Kidney epithelial cell (primary cell): ENCODE measurements around the gene SND1. TPM values are rescaled to one million over a fixed set of nuclear protein-coding genes. Genes with fewer than 3 reads are reported as not detected.

ENCODE experiments used
- DNase-seq: peaks from one replicate; pipeline ENCODE4 v3.0.0-alpha.2; 2010; ENCODE audit warnings: low read depth
- H3K27me3 ChIP-seq: 2 replicates; pipeline ENCODE4 v1.6.0; 2011; ENCODE audit warnings: low read length; ENCODE audit not compliant: control insufficient read depth, insufficient read depth
- H3K36me3 ChIP-seq: 2 replicates; pipeline ENCODE4 v1.5.1; 2011; ENCODE audit warnings: low read length; ENCODE audit not compliant: control insufficient read depth, insufficient read depth
- H3K4me3 ChIP-seq: 2 replicates; pipeline ENCODE4 v1.5.1; 2011; ENCODE audit warnings: low read depth, mild to moderate bottlenecking, control low read depth, low read length
- total RNA-seq: library from RNA; depleted of rRNA; stranded (reverse); fragments of >200 nt; gene quantifications from 2 replicates; pipeline ENCODE4 v1.2.3, GENCODE V29; 2015
- TF ChIP-seq, protein P1 (sequence below): IDR thresholded peaks from 2 replicates; pipeline ENCODE4 v1.5.1; 2011; ENCODE audit warnings: mild to moderate bottlenecking, moderate library complexity, low read length, control low read depth, inconsistent platforms; ENCODE audit not compliant: insufficient read depth, poor library complexity, severe bottlenecking

Gene SND1
- total RNA-seq, 1 donor from 2014 or later: 257 TPM

DNA sequence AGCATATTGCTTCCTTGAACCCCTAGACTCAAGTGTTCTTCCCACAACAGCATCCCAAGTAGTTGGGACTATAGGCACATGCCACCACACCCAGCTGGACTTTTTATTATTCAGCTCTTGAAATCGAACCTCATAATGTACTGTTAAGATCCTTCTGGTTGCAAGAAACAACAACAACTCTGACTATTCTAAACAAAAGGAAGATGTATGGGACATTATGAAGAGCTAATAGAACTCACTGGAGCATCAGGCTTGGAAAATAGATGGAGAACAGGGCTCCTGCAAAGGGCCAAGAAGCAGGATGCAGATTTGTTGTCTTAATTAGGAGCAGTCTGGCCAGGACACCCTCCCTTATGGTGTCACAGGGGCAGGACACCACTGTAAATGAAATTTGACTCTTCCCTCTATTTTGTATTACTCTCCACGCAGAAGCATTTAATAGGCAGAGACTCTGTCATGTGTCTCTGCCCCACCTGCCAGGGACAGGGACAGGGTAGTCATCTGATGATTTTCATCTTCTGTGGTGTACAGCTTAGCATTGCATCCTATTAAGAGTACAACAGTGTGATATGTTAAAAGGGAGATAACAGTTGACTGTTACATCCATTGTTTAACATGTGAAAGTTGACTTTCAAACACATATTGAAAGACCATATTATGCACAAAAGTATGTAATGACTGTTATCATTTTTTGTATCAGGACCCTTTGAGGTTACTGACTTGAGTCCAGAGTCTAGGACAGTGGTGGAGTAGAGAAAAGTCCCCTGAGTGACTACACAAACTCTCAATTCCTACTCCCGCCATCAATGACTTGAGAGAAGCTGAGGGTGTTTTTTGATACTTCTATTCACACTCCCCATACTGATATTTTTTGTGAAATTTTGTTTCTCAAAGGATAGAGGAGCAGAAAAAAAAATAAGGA, 222.0 kb downstream of the SND1 start:
- H3K27me3 ChIP-seq: no peaks in the 10 kb centered on the region
- H3K4me3 ChIP-seq: no peak overlapping the region
- TF ChIP-seq, protein P1, sequence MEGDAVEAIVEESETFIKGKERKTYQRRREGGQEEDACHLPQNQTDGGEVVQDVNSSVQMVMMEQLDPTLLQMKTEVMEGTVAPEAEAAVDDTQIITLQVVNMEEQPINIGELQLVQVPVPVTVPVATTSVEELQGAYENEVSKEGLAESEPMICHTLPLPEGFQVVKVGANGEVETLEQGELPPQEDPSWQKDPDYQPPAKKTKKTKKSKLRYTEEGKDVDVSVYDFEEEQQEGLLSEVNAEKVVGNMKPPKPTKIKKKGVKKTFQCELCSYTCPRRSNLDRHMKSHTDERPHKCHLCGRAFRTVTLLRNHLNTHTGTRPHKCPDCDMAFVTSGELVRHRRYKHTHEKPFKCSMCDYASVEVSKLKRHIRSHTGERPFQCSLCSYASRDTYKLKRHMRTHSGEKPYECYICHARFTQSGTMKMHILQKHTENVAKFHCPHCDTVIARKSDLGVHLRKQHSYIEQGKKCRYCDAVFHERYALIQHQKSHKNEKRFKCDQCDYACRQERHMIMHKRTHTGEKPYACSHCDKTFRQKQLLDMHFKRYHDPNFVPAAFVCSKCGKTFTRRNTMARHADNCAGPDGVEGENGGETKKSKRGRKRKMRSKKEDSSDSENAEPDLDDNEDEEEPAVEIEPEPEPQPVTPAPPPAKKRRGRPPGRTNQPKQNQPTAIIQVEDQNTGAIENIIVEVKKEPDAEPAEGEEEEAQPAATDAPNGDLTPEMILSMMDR: no peak
- H3K36me3 ChIP-seq: no peaks in the 10 kb centered on the region
- DNase-seq: no peak

DNA sequence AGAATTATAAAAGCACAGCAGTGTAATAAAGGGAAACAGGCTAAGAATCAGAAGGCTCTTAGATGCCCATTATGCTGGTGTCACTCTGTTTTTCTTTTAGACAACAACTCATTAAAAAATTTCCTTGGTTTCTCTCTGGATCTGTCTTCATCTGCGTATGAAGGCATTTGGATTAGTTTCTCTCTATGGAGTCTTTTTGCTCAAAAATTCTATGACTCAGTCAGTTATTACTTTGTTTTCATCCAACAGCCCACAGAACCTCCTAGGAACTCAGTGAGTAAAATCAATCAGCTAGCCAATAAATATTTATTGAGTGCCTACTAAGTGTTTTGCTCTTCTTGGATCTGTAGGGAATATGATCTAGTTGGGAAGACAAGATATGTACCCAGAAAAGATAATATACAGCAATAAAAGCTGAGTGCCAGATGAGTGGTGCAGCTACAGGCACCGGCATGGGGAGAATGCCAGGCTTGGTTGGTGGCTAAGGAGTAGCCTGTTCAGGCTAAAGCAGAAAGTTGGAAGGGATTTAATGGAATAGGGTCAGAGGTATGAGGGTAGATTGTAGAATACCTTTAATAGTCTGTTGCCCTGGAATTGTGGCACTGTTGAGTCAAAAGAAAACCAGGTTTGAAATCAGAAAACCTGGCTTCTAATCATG, 223.1 kb downstream of the SND1 start:
- TF ChIP-seq, protein P1: no peak
- DNase-seq: no peak

DNA sequence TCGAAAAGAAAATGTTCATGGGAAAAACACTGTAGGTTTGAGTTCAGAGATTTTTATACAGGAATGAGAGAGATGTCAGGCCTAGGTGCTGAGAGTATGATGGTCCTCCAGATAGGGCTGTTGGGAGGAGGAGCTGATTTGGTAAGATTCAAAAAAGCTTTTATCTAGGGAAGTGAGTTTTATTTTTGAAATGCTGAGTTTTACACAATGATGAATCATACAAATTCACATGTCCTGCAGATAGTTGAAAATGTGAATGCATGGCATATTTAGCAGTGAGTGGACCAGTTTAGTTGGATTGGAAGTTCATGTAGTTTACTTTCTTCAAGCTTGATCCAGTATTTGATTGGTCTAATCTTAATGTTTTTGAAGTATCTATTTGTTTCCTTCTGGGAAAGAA, 224.4 kb downstream of the SND1 start:
- Histone ChIP-seq H3K4me3 (no peak overlapping the region), H3K36me3 (no peaks in the 10 kb centered on the region), H3K27me3 (no peaks in the 10 kb centered on the region)
- TF ChIP-seq, protein P1: no peak
- no peak for DNase-seq

More for the DNA sequence above, 223.1 kb downstream of the SND1 start:
- no peak overlapping the region for H3K4me3 ChIP-seq
- H3K27me3 ChIP-seq: no peaks in the 10 kb centered on the region
- no peaks in the 10 kb centered on the region for H3K36me3 ChIP-seq

DNA sequence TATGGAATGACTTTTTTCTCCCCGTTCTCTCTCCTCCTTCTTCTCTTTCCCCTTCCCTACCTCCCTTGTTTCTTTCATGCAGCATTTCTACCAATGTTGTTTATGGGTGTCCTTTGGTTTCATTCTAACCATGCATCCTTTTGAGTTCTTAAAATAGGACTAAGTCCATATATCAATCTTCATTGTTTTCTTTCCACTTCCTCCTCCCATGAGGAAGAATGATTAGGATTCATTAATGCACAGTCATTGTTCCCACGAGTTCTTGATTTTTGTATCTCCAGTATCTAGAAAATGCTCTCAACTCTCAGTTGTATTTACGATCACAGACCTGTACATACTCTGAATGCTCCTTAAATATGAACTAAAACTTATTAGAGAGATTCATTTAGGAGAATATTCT, 226.0 kb downstream of the SND1 start:
- no peak overlapping the region for H3K4me3 ChIP-seq
- no peaks in the 10 kb centered on the region for H3K27me3 ChIP-seq
- TF ChIP-seq, protein P1: no peak
- DNase-seq: no peak
- no peaks in the 10 kb centered on the region for H3K36me3 ChIP-seq

DNA sequence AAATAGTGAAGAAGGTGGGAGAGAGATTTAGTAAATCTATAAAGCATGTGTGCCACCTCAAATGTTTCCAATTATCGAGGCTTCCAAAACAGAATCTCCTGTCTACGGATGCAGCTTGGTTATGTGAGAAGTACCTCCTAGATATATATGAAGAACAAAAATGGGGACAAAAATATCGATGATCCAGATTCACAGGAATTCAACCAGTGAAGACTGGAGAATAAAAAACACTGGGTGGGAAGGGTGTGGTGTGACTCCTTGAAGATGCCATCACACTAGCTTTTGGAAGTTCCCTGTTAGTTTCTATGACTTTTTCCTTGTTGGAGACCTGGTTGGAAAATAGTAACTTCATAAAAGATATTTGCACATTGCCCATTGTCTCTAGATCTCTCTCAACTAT, 226.8 kb downstream of the SND1 start:
- DNase-seq: no peak
- Histone ChIP-seq H3K36me3 (no peaks in the 10 kb centered on the region), H3K27me3 (no peaks in the 10 kb centered on the region), H3K4me3 (no peak overlapping the region)
- TF ChIP-seq, protein P1: no peak

DNA sequence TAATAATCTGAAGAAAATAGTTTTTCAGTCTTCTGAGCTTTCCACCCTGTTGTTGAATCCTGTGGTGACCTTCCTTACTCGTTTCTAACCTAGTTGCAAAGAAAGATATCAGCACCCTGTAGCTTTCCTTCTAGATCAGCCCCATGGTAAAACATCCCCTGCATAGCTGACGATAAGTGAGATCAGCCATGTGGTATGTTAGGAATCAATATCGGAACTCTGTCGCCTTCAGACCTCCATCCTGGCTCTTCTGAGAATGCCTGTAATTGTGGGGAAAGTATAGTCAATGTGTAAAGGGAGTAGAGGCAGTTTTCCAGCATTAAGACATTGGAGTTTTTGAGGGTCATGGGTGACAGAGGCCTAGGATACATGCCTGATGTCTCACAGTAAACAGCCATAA, 227.4 kb downstream of the SND1 start:
- DNase-seq: no peak
- Histone ChIP-seq H3K27me3 (no peaks in the 10 kb centered on the region), H3K36me3 (peaks cover 2% of the 10 kb centered on the region), H3K4me3 (no peak overlapping the region)
- TF ChIP-seq, protein P1: no peak
